Tongue (tissue), 2 donors: ENCODE data around the gene MTNR1B. TPM values are rescaled to one million over a fixed set of nuclear protein-coding genes. Genes with fewer than 3 reads are reported as not detected.

Source experiments
- small RNA-seq: library from RNA; depleted of rRNA; stranded (forward); fragments of <200 nt; gene quantifications from one replicate; pipeline ENCODE3, GENCODE V24; 2014; ENCODE audit warnings: low replicate concordance
- total RNA-seq: library from RNA; depleted of rRNA; stranded (reverse); fragments of >200 nt; gene quantifications from one replicate; pipeline ENCODE4 v1.2.3, GENCODE V29; 2014

Gene MTNR1B
- total RNA-seq, 1 donor from 2014 or later = not detected

Small RNAs within 50 kb of the gene (small RNA-seq; reads per million reads assigned to genes)
- gene SNRPGP16 = not detected

Other genes starting within 250 kb of the MTNR1B start
- gene SLC36A4, start 228.3 kb downstream of the MTNR1B start, total RNA-seq = 10.4 TPM